Caco-2 (cell line): Measurements from ENCODE around the gene CCNI. TPM values are rescaled to one million over a fixed set of nuclear protein-coding genes. Genes with fewer than 3 reads are reported as not detected.

ENCODE experiments used
- BruUV-seq: library from RNA; stranded (reverse); fragments of 400-500 nt; replicated peaks from 2 replicates; lab custom pipeline; 2021; lab: Mats Ljungman, UMichigan
- CTCF ChIA-PET: fragments of 300-600 bp; sonication (Branson Sonifier 250); formaldehyde crosslinking; loops from one replicate; lab custom pipeline; 2022; ENCODE audit warnings: antibody characterized with exemption; lab: Charles Lee
- POLR2A ChIA-PET: fragments of 300-600 bp; sonication (Branson Sonifier 250); formaldehyde crosslinking; loops from one replicate; lab custom pipeline; 2022; ENCODE audit warnings: antibody characterized with exemption; lab: Charles Lee
- DNase-seq, 2 experiments: peaks; one replicate each; pipeline versions ENCODE4 v3.0.0 to v3.0.0-alpha.2; 2020 to 2022
- H3K27me3 ChIP-seq: replicated peaks from 2 replicates; pipeline ENCODE4 v1.6.0; 2011; ENCODE audit warnings: low read length; ENCODE audit not compliant: control insufficient read depth, insufficient read depth
- H3K36me3 ChIP-seq: 2 replicates; pipeline ENCODE4 v1.5.1; 2011; ENCODE audit warnings: low read length; ENCODE audit not compliant: control insufficient read depth, insufficient read depth
- H3K4me1 ChIP-seq: fragments of 250-450 bp; sonication (Bioruptor Pico); 2 replicates; pipeline ENCODE4 v1.5.1; 2020; ENCODE audit warnings: mild to moderate bottlenecking
- H3K4me3 ChIP-seq: 2 replicates; pipeline ENCODE4 v1.5.1; 2011; ENCODE audit warnings: low read depth, mild to moderate bottlenecking, control low read depth, low read length
- H3K9me3 ChIP-seq: fragments of 250-450 bp; sonication (Bioruptor Pico); 2 replicates; pipeline ENCODE4 v1.5.1; 2020; ENCODE audit warnings: mild to moderate bottlenecking, moderate library complexity
- H3K27ac Mint-ChIP-seq: one replicate; pipeline ENCODE4 v1.8.0; 2022; ENCODE audit warnings: mixed read lengths; ENCODE audit not compliant: unreplicated experiment
- H3K27me3 Mint-ChIP-seq: one replicate; pipeline ENCODE4 v1.8.0; 2022; ENCODE audit warnings: mixed read lengths; ENCODE audit not compliant: insufficient read depth, unreplicated experiment
- H3K36me3 Mint-ChIP-seq: one replicate; pipeline ENCODE4 v1.8.0; 2022; ENCODE audit warnings: mild to moderate bottlenecking, mixed read lengths; ENCODE audit not compliant: insufficient read depth, unreplicated experiment
- H3K4me1 Mint-ChIP-seq: one replicate; pipeline ENCODE4 v1.8.0; 2022; ENCODE audit warnings: low read depth, mixed read lengths; ENCODE audit not compliant: unreplicated experiment
- H3K4me3 Mint-ChIP-seq: one replicate; pipeline ENCODE4 v1.8.0; 2022; ENCODE audit warnings: mild to moderate bottlenecking, moderate library complexity, mixed read lengths; ENCODE audit not compliant: unreplicated experiment
- H3K9me3 Mint-ChIP-seq: one replicate; pipeline ENCODE4 v1.8.0; 2022; ENCODE audit warnings: mixed read lengths; ENCODE audit not compliant: unreplicated experiment
- intact Hi-C: fragments of 100-400 bp; cut with micrococcal nuclease; formaldehyde crosslinking; loops from one replicate; pipeline ENCODE4 v1.10.0; 2022; ENCODE audit not compliant: unreplicated experiment
- total RNA-seq: library from RNA; stranded (reverse); gene quantifications from 2 replicates; pipeline ENCODE4 v1.2.3, GENCODE V29; 2022
- TF ChIP-seq, protein P1 (sequence below), 2 experiments: fragments of 200-600 bp in 1 of 2; IDR thresholded peaks; 1 replicate in 1 of 2; 2 replicates in 1 of 2; pipeline versions ENCODE4 v1.5.1 to v1.8.0; 2011 to 2022; ENCODE audit warnings: antibody characterized with exemption in 1 of 2, control low read depth in 1 of 2, inconsistent platforms in 1 of 2, low read depth in 1 of 2, low read length in 1 of 2, mild to moderate bottlenecking in 1 of 2, moderate library complexity in 1 of 2; ENCODE audit not compliant: insufficient read depth in 1 of 2, severe bottlenecking in 1 of 2, unreplicated experiment in 1 of 2

CCNI gene
- total RNA-seq, 1 experiment from 2014 or later = 164 TPM

DNA sequence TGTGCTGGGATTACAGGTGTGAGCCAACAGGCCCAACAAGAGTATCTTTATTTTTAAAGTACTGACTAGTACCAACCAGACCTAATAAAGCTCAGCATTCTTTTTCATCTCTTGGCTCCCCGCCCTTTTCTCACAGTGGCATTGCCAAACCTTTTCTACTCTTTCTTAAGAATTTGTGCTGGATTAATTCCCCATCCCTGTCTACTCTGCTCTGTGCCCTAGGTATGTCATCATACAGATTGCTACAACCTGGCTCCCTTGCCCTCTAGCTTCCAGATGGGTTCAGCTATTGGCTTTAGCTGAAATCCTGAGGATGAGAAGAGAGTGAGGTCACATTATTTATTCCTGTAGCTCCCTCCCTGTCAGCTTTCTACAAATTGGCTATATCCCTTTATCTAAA is 34.9 kb upstream of the CCNI start:
- TF ChIP-seq, protein P1, sequence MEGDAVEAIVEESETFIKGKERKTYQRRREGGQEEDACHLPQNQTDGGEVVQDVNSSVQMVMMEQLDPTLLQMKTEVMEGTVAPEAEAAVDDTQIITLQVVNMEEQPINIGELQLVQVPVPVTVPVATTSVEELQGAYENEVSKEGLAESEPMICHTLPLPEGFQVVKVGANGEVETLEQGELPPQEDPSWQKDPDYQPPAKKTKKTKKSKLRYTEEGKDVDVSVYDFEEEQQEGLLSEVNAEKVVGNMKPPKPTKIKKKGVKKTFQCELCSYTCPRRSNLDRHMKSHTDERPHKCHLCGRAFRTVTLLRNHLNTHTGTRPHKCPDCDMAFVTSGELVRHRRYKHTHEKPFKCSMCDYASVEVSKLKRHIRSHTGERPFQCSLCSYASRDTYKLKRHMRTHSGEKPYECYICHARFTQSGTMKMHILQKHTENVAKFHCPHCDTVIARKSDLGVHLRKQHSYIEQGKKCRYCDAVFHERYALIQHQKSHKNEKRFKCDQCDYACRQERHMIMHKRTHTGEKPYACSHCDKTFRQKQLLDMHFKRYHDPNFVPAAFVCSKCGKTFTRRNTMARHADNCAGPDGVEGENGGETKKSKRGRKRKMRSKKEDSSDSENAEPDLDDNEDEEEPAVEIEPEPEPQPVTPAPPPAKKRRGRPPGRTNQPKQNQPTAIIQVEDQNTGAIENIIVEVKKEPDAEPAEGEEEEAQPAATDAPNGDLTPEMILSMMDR (IDR thresholded peaks at IDR 0.05; ENCODE audit: insufficient read depth in 1 of 2, low read depth in 1 of 2, low read length in 1 of 2, severe bottlenecking in 1 of 2, unreplicated experiment in 1 of 2) = no peak
- Histone ChIP-seq H3K4me3 (no peak overlapping the region), H3K4me1 (no peaks in the 10 kb centered on the region), H3K9me3 (no peaks in the 10 kb centered on the region), H3K36me3 (no peaks in the 10 kb centered on the region), H3K27me3 (0 out of 2 replicates have a peak, but pooled peaks cover 1% of the 10 kb centered on the region)
- intact Hi-C loops = no loop called here
- POLR2A ChIA-PET = no interaction called here
- Mint-ChIP-seq H3K36me3 (no peaks in the 10 kb centered on the region), H3K9me3 (no peaks in the 10 kb centered on the region), H3K4me3 (no peak overlapping the region), H3K27me3 (no peaks in the 10 kb centered on the region), H3K4me1 (no peaks in the 10 kb centered on the region), H3K27ac (no peak overlapping the region)
- no TSS peak for BruUV-seq
- CTCF ChIA-PET = interaction anchor here (1.0 kb wide), 1 partner anchor 93 kb away, joined by 4 read pairs; no protein-coding TSS in a partner anchor
- DNase-seq = no peak

DNA sequence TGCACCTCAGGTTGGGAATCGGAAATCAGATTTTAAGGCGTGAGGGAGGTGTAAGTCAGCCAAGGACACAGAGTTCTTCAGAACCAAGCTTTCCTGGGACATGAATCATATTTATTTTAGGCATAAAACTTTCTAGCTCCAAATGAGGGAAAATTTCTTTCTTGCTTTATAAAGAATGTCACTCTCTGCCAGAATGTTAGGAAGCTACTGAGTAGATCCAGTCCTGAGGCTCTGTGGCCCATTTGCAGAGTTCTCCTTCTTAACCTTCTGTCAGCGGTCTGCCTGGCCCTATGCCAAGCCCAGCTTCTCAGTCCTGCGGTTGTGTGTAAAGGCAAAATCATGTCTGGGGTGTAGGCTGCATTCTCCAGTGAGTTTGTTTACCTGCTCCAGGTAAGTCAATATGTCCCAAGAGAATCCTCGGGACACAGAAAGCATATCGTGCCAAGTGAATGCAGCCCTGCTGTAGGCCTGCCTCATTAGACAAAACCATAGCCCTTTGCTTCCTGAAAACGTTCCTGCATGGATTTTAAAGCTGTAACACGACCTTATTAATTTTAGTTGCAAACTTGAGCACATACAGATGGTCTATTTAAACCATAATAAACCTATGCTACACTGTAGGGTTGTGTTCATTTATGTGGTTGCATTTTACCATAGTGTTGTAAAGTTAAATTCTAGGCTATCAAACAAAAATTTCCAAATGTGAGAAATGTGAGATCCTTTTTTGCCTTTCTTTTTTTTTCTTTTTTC is 29.2 kb upstream of the CCNI start:
- no peaks in the 10 kb centered on the region for H3K36me3 Mint-ChIP-seq
- intact Hi-C loops = no loop called here
- Histone ChIP-seq H3K4me1 (no peaks in the 10 kb centered on the region), H3K9me3 (no peaks in the 10 kb centered on the region), H3K27me3 (no peaks in the 10 kb centered on the region), H3K36me3 (no peaks in the 10 kb centered on the region), H3K4me3 (no peak overlapping the region)
- no peaks in the 10 kb centered on the region for H3K4me1 Mint-ChIP-seq
- CTCF ChIA-PET = interaction anchor here (0.5 to 0.7 kb wide), 3 partner anchors 38 to 952 kb away, joined by 3 to 4 read pairs (median 3); partner anchors contain the start of gene FRAS1
- H3K9me3 Mint-ChIP-seq = no peaks in the 10 kb centered on the region
- TF ChIP-seq, protein P1 (IDR thresholded peaks at IDR 0.05; ENCODE audit: insufficient read depth in 1 of 2, low read depth in 1 of 2, low read length in 1 of 2, severe bottlenecking in 1 of 2, unreplicated experiment in 1 of 2) = no peak
- no peak overlapping the region for H3K4me3 Mint-ChIP-seq
- POLR2A ChIA-PET = no interaction called here
- no peaks in the 10 kb centered on the region for H3K27me3 Mint-ChIP-seq
- no peak overlapping the region for H3K27ac Mint-ChIP-seq
- no TSS peak for BruUV-seq
- no peak for DNase-seq

GRCh38 chr4:77104388-77104787 is 28.6 kb upstream of the CCNI start:
- Histone ChIP-seq H3K9me3 (no peaks in the 10 kb centered on the region), H3K27me3 (no peaks in the 10 kb centered on the region), H3K4me1 (no peaks in the 10 kb centered on the region), H3K36me3 (no peaks in the 10 kb centered on the region), H3K4me3 (no peak overlapping the region)
- TF ChIP-seq, protein P1 (IDR thresholded peaks at IDR 0.05; ENCODE audit: insufficient read depth in 1 of 2, low read depth in 1 of 2, low read length in 1 of 2, severe bottlenecking in 1 of 2, unreplicated experiment in 1 of 2) = no peak
- Mint-ChIP-seq H3K27ac (no peak overlapping the region), H3K9me3 (no peaks in the 10 kb centered on the region), H3K27me3 (no peaks in the 10 kb centered on the region), H3K4me3 (no peak overlapping the region), H3K36me3 (no peaks in the 10 kb centered on the region), H3K4me1 (no peaks in the 10 kb centered on the region)
- intact Hi-C loops = no loop called here
- no peak for DNase-seq
- ChIA-PET POLR2A (no interaction called here), CTCF (no interaction called here)
- no TSS peak for BruUV-seq
